ENCODE measurements around the gene ZNF627. TPM values are rescaled to one million over a fixed set of nuclear protein-coding genes. Genes with fewer than 3 reads are reported as not detected.
"Not testable (repeated sequence)": the region's sequence is repeated elsewhere in the genome, so short reads cannot be mapped to it uniquely, and the experiment has no call there.

ZNF627 gene
- total RNA-seq, 2 experiments from 2014 or later = 4.6 to 4.7 TPM

DNA sequence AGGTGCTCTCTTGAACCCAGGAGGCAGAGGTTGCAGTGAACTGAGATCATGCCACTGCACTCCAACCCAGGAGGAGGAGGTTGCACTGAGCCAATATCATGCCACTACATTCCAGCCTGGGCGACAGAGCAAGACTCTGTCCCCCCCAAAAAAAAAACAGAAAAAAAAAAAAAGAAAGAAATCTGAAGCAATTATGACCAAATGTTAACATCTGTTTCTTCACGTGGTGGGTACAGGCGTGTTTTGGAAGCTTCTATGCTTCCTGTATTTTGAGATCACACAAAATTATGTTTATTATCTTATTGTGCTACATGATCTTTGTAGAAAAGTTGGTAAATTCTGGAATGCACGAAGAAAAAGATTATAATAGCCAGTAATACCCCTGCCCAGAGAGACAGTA, 17.2 kb upstream of the ZNF627 start:
- H3K4me1 Mint-ChIP-seq = peaks cover 31% of the 10 kb centered on the region
- peaks cover 2% of the 10 kb centered on the region for H3K36me3 Mint-ChIP-seq (ENCODE audit: low read depth)
- H3K27me3 Mint-ChIP-seq = no peaks in the 10 kb centered on the region
- H3K4me3 Mint-ChIP-seq = no peak overlapping the region
- ChIA-PET CTCF (interaction anchor here (0.6 to 2.5 kb wide), 9 partner anchors 11 to 83 kb away, joined by 3 to 10 read pairs (median 3); partner anchors contain the start of genes CNN1 and ELOF1), POLR2A (no interaction called here)
- H3K9me3 Mint-ChIP-seq = no peaks in the 10 kb centered on the region
- no peak for DNase-seq
- H3K27ac Mint-ChIP-seq = peak overlapping the region; percentile 25

DNA sequence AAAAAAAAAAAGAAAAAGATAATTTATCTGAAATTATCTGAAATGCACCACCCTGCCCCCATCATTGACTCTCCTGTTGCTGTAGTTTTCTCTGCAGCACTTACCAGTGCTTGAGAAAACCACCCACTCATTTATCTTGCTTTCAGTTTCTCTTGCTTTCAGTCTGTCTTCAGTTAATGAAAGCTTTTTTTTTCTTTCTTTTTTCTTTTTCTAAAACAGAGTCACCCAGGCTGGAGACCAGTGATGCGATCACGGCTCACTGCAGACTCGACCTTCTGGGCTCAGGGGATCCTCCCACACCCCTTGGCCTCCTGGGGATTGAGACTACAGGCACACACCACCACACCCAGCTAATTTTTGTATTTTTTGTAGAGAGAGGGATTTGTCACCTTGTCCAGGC, 15.5 kb upstream of the ZNF627 start:
- no peaks in the 10 kb centered on the region for H3K9me3 Mint-ChIP-seq
- DNase-seq = peak; percentile 49
- ChIA-PET CTCF (interaction anchor here (0.6 to 2.8 kb wide), 3 partner anchors 10 to 46 kb away, joined by 3 to 8 read pairs (median 8); no protein-coding TSS in a partner anchor), POLR2A (interaction anchor here (1.3 kb wide), 1 partner anchor 201 kb away, joined by 5 read pairs; no protein-coding TSS in a partner anchor)
- H3K27ac Mint-ChIP-seq = peak overlapping the region; percentile 99
- H3K4me1 Mint-ChIP-seq = peaks cover 36% of the 10 kb centered on the region
- no peaks in the 10 kb centered on the region for H3K27me3 Mint-ChIP-seq
- H3K36me3 Mint-ChIP-seq (ENCODE audit: low read depth) = no peaks in the 10 kb centered on the region
- peak overlapping the region; percentile 51 for H3K4me3 Mint-ChIP-seq

DNA sequence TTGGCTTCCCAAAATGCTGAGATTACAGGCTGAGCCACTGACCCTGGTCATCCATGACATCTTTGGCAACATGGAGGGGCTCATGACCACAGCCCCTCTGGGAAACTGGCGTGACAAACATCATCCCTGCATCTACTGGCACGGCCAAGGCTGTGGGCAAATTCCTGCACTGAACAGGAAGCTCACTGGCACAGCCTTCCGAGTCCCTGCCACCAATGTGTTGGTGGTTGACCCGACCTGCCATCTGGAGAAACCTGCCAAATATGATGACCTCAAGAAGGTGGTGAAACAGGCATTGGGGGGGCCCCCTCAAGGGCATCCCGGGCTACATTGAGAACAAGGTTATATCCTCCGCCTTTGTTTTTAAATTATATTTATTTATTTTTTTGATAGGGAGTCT, 11.0 kb upstream of the ZNF627 start:
- CTCF ChIA-PET = interaction anchor here (0.6 to 1.3 kb wide), 2 partner anchors 25 to 132 kb away, joined by 3 to 4 read pairs; no protein-coding TSS in a partner anchor
- POLR2A ChIA-PET = no interaction called here
- Mint-ChIP-seq H3K27me3 (no peaks in the 10 kb centered on the region), H3K4me1 (peaks cover 26% of the 10 kb centered on the region), H3K4me3 (no peak overlapping the region), H3K36me3 (ENCODE audit: low read depth) (no peaks in the 10 kb centered on the region), H3K27ac (no peak overlapping the region), H3K9me3 (no peaks in the 10 kb centered on the region)
- no peak for DNase-seq

DNA sequence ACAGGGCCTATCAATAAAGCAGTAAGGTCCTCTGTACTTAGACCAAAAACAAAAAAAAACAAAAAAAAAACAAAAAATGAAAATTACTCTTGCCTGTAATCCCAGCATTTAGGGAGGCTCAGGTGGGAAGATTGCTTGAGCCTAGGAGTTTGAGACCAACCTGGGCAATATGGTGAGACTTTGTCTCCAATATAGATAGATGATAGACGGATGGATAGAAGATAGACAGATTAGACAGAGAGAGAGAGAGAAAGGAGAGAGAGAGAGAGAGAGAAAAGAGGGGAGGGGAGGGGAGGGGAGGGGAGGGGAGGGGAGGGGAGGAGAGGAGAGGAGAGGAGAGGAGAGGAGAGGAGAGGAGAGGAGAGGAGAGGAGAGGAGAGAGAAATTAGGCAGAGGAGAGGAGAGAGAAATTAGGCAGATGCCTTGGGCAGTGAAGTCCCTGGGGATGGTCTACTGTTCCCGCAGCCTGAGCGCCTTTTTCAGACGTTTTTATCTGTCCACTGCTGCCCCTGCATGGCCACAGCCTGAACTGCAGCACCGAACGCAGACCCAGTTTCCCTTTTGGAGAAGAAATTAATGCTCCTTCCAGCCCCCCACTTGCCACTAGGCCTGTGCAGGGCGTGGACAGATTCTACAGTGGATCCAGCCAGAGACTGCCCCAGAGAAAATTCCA, 9.8 kb upstream of the ZNF627 start:
- Mint-ChIP-seq H3K9me3 (no peaks in the 10 kb centered on the region), H3K4me3 (no peak overlapping the region), H3K27ac (no peak overlapping the region), H3K36me3 (ENCODE audit: low read depth) (no peaks in the 10 kb centered on the region), H3K4me1 (peaks cover 18% of the 10 kb centered on the region), H3K27me3 (no peaks in the 10 kb centered on the region)
- DNase-seq = peak; percentile 82
- ChIA-PET CTCF (interaction anchor here (0.9 to 1.8 kb wide), 4 partner anchors 9 to 27 kb away, joined by 3 to 8 read pairs (median 4); no protein-coding TSS in a partner anchor), POLR2A (no interaction called here)

DNA sequence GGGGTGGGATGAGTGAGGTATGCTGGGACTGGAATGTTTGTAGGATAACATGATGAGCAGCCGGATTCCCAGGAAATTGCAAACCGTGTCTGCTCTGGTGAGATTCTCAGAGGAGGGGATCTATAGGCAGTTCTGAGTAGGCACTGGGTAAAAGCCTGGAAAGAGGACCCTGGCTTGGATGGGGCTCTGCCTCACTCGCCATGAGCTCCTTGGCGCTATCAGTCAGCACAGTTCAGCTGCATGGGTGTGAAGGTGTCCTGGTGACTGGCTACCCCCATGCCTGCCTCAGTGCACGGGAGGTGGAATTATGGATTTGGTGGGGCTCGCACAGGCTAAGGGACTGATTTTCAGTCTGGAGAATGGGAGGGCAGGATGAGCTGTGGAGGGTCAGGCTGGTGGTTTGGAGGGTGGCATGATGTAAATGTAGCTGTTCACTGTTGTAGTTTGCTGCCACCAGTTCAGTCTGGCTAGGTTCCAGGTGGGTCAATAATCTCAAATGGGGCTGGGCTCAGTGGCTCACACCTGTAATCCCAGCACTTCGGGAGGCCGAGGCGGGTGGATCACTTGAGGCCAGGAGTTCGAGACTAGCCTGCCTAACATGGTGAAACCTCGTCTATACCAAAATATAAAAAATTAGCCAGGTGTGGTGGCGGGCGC, 9.2 kb upstream of the ZNF627 start:
- Mint-ChIP-seq H3K4me3 (no peak overlapping the region), H3K36me3 (ENCODE audit: low read depth) (no peaks in the 10 kb centered on the region), H3K9me3 (no peaks in the 10 kb centered on the region), H3K27ac (no peak overlapping the region), H3K27me3 (no peaks in the 10 kb centered on the region), H3K4me1 (peaks cover 18% of the 10 kb centered on the region)
- no peak for DNase-seq
- POLR2A ChIA-PET = interaction anchor here (0.5 kb wide), 1 partner anchor 1175 kb away, joined by 4 read pairs; no protein-coding TSS in a partner anchor
- CTCF ChIA-PET = interaction anchor here (0.6 to 1.8 kb wide), 8 partner anchors 10 to 207 kb away, joined by 3 to 8 read pairs (median 4); partner anchors contain the start of gene ELOF1

DNA sequence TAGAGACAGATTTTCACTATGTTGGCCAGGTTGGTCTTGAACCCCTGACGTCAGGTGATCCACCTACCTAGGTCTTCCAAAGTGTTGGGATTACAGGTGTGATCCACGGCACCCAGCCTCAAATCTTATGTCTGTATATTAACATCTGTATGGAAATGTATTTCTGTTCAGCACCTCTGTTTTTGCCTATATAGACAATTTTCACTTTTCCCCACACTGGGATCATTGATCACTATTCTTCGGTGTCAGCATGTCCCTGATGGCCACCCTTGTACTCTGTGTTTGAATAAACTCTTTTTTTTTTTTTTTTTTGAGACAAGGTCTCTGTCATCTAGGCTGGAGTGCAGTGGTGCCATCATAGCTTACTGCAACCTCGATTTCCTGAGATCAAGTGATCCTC, 3.2 kb upstream of the ZNF627 start:
- CTCF ChIA-PET = interaction anchor here (0.7 to 1.7 kb wide), 6 partner anchors 9 to 112 kb away, joined by 3 to 6 read pairs (median 4); no protein-coding TSS in a partner anchor
- no peak overlapping the region for H3K4me3 Mint-ChIP-seq
- peaks cover 16% of the 10 kb centered on the region for H3K4me1 Mint-ChIP-seq
- DNase-seq = no peak
- H3K27ac Mint-ChIP-seq = no peak overlapping the region
- no peaks in the 10 kb centered on the region for H3K27me3 Mint-ChIP-seq
- H3K36me3 Mint-ChIP-seq (ENCODE audit: low read depth) = peaks cover 2% of the 10 kb centered on the region
- POLR2A ChIA-PET = no interaction called here
- H3K9me3 Mint-ChIP-seq = no peaks in the 10 kb centered on the region

DNA sequence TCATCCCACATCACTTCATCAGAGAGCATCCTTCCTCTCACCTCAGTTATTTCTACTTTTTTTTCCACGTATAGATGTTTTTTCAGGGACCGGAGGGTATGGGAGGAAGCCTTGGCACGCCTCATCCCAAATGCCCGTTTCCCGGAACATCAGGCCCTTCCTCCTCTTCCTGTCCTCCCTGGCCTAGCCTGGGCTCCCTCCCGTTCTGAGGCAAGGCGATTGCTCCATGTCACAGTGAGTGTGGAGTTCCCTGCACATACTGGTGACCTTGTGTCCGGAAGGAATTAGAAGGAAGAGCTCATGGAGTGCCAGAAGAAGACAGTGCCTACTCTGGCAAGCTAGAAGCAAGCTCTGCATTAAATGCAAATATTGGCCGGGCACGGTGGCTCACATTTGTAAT, 1.1 kb upstream of the ZNF627 start:
- Mint-ChIP-seq H3K4me1 (peaks cover 22% of the 10 kb centered on the region), H3K9me3 (no peaks in the 10 kb centered on the region), H3K36me3 (ENCODE audit: low read depth) (peaks cover 8% of the 10 kb centered on the region), H3K4me3 (peak overlapping the region; percentile 91), H3K27ac (peak overlapping the region; percentile 20), H3K27me3 (no peaks in the 10 kb centered on the region)
- no peak for DNase-seq
- ChIA-PET POLR2A (no interaction called here), CTCF (interaction anchor here (0.9 to 2.2 kb wide), 4 partner anchors 13 to 67 kb away, joined by 3 to 7 read pairs (median 4); partner anchors contain the start of gene ECSIT)

DNA sequence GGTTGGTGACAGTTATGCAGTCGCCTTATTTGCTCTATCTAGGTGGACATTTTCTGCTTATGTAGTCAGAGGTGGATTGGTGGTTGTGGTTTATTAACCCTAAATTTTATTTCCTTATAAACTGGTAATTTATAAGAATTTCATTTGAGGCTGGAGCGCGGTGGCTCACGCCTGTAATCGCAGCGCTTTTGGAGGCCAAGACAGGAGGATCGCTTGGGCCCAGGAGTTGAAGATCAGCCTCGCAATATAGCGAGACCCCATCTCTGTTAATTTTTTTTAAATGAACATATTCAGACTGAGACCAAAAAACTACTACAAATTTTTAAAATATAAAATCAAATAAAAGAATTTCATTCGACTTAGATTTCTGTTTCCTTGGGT, 810 bp downstream of the ZNF627 start:
- ChIA-PET CTCF (interaction anchor here (2.2 kb wide), 1 partner anchor 15 kb away, joined by 7 read pairs; no protein-coding TSS in a partner anchor), POLR2A (no interaction called here)
- Mint-ChIP-seq H3K27me3 (no peaks in the 10 kb centered on the region), H3K4me1 (peaks cover 22% of the 10 kb centered on the region), H3K4me3 (peak overlapping the region; percentile 91), H3K36me3 (ENCODE audit: low read depth) (peaks cover 18% of the 10 kb centered on the region), H3K27ac (peak overlapping the region; percentile 92), H3K9me3 (peaks cover 10% of the 10 kb centered on the region)
- no peak for DNase-seq

DNA sequence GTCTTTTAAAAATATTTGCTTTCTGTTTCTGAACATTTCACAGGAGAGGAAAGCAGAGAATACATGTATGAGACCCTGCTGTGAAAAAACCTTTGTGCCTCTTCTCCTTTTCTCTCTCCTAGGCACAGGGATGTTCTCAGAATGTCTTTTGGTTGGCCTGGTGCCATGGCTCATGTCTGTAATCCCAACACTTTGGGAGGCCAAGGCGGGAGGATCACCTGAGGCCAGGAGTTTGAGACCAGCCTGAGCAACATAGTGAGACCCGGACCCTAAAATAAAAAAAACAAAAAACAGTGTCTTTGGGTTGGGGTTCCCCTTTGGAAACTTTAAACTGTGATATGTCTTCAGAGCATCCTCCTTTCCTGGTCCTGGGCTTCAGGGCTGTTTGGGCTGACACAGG, 1.5 kb downstream of the ZNF627 start:
- H3K36me3 Mint-ChIP-seq (ENCODE audit: low read depth) = peaks cover 18% of the 10 kb centered on the region
- CTCF ChIA-PET = interaction anchor here (0.6 kb wide), 1 partner anchor 18 kb away, joined by 3 read pairs; no protein-coding TSS in a partner anchor
- H3K27me3 Mint-ChIP-seq = no peaks in the 10 kb centered on the region
- H3K9me3 Mint-ChIP-seq = peaks cover 10% of the 10 kb centered on the region
- H3K27ac Mint-ChIP-seq = no peak overlapping the region
- peaks cover 22% of the 10 kb centered on the region for H3K4me1 Mint-ChIP-seq
- POLR2A ChIA-PET = no interaction called here
- H3K4me3 Mint-ChIP-seq = peak overlapping the region; percentile 33
- no peak for DNase-seq

DNA sequence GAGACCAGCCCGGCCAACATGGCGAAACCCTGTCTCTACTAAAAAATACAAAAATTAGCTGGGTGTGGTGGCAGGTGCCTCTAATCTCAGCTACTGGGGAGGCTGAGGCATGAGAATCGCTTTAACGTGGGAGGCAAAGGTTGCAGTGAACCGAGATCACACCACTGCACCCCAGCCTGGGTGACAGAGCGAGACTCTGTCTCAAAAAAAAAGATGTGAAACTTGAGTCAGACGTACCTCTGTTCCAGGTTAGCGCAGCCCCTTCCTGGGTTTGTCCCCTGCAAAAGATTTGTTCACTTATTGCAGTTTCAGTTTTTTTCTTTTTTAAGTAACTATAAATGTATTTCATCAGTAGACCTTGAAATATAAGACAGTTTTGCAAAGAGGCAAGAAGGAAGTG, 2.4 kb downstream of the ZNF627 start:
- H3K27ac Mint-ChIP-seq, H3K27me3 Mint-ChIP-seq, DNase-seq, H3K4me3 Mint-ChIP-seq: not testable (repeated sequence)
- Mint-ChIP-seq H3K36me3 (ENCODE audit: low read depth) (peaks cover 26% of the 10 kb centered on the region), H3K9me3 (peaks cover 13% of the 10 kb centered on the region), H3K4me1 (peaks cover 22% of the 10 kb centered on the region)
- ChIA-PET CTCF (interaction anchor here (0.6 kb wide), 1 partner anchor 19 kb away, joined by 3 read pairs; no protein-coding TSS in a partner anchor), POLR2A (interaction anchor here (0.6 kb wide), 1 partner anchor 40 kb away, joined by 3 read pairs; no protein-coding TSS in a partner anchor)

DNA sequence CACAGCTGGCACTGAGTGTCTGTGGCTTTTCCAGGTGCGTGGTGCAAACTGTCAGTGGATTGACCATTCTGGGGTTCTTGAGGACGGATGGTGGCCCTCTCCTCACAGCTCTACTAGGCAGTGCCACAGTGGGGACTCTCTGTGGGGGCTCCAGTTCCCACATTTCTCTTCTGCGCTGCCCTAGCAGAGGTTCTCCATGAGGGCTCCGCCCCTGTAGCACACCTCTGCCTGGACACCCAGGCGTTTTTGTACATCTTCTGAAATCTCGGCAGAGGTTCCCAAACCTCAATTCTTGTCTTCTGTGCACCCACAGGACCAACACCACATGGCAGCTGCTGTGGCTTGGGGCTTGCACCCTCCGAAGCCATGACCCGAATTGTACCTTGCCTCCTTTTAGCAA, 9.2 kb downstream of the ZNF627 start:
- Mint-ChIP-seq H3K4me3 (no peak overlapping the region), H3K4me1 (no peaks in the 10 kb centered on the region), H3K9me3 (peaks cover 40% of the 10 kb centered on the region), H3K27ac (no peak overlapping the region), H3K27me3 (no peaks in the 10 kb centered on the region), H3K36me3 (ENCODE audit: low read depth) (peaks cover 44% of the 10 kb centered on the region)
- CTCF ChIA-PET = interaction anchor here (1.3 kb wide), 1 partner anchor 191 kb away, joined by 4 read pairs; no protein-coding TSS in a partner anchor
- POLR2A ChIA-PET = no interaction called here
- DNase-seq = no peak

DNA sequence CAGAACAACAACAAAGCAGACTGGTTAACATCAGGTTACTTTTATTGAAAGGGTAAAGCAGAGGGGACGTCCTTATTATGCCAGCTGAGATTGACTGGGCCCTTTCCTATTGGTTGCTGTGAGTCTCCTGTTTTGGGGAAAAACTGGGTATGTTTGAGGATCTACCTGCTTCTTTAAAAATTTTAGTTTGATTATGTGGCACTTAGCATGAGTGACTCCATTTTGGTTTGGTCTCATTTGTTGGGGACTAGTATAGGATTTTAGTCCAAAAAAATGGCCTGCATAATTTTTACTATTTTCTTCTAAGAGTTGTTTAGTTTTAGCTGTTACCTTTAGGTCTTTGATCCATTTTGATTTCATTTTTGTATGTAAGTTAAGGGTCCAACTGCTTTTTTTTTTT, 14.4 kb downstream of the ZNF627 start:
- H3K9me3 Mint-ChIP-seq = peaks cover 29% of the 10 kb centered on the region
- peaks cover 3% of the 10 kb centered on the region for H3K4me1 Mint-ChIP-seq
- DNase-seq = no peak
- no peaks in the 10 kb centered on the region for H3K27me3 Mint-ChIP-seq
- peaks cover 42% of the 10 kb centered on the region for H3K36me3 Mint-ChIP-seq (ENCODE audit: low read depth)
- H3K4me3 Mint-ChIP-seq = no peak overlapping the region
- ChIA-PET POLR2A (interaction anchor here (0.6 kb wide), 1 partner anchor 810 kb away, joined by 4 read pairs; no protein-coding TSS in a partner anchor), CTCF (no interaction called here)
- no peak overlapping the region for H3K27ac Mint-ChIP-seq
